Eye (tissue), 1 donor: ENCODE measurements around the gene PTMS.
"Not testable (repeated sequence)": the region's sequence is repeated elsewhere in the genome, so short reads cannot be mapped to it uniquely, and the experiment has no call there.

Experiments used
- DNase-seq: peaks from one replicate; pipeline ENCODE4 v3.0.0-alpha.2; 2015

Gene PTMS, protein sequence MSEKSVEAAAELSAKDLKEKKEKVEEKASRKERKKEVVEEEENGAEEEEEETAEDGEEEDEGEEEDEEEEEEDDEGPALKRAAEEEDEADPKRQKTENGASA

DNA sequence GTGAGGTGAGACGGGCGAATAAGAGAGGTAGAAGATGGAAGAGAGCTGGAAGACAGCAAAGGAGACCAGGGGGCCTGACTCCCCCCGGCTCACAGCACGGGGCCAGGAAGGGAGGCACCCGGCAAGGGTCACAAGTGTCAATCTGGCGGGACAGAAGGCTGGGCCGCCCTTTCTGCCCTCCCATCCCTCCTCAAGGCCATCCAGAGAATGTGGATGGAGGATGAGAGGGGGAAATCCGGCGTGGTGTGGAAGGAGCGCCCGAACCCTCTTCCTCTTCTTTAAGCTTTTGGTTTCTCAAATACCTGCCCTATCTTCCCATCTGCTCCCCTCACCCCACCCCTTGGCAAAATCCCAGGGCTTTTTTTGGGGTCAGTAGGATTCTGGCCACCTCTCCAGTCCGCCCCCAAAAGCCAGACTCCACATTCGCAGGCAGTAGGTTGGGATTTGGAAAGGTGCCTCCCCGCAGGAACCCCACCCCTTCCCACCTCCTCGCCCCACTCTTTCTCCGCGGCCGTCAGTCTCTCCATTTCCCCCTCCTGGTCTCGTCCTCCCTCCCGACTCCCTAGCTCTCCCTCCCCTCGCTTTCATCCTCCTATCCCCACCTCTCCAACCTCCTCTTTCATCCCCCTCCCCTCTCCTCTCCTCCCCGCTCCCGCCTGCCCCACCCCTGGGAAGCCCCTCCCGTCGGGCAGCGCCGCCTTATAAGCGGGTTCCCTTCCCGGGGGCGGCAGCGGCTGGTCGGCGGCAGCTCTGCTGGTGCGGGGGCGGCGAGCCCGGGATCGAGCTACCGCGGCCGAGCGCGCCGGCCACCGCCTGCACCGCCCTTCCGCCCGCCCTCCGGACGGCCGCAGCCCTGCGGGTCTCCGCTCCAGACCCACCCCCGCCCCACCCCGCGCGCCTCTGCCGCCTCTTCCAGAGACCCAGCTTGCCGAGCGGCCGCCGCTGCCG lies at the start of gene PTMS:
PTMS (plus strand) TSS at position 730 of the 948 bp plus-strand sequence. CDS start 343 bp downstream, outside the sequence.
- DNase-seq: peak; percentile 96

DNA sequence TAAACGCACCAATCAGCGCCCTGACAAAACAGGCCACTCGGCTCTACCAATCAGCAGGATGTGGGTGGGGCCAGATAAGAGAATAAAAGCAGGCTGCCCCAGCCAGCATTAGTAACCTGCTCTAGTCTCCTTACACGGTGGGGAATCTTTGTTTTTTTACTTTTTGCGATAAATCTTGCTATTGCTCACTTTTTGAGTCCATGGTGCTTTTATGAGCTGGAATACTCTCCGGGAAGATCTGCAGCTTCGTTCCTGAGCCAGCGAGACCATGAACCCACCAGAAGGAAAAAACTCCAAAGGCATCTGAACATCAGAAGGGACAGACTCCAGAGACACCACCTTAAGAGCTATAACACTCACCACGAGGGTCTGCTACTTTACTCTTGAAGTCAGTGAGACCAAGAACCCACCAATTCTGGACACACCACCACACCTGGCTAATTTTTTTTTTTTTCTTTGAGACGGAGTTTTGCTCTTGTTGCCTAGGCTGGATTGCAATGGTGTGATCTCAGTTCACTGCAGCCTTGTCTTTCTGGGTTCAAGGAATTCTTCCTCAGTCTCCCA lies 49.2 kb upstream of the PTMS start:
- no peak for DNase-seq

DNA sequence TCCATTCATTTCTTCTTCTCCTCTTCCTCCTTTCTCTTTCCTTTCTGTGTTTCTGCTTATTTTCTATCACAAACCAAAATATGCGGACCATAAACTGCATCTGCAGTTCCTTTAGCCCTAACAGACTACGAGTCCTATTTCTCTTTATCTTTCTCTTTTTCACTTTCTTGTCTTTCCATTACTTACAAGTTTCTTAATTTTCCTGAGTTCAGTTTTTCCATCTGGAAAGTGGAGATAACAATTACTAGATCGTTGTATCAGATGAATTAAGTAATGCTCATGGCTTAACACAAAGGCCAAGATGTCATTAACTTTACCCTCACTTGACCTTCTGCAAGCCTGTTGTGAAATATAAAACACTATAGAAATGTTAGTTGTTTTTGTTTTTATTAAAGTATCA lies 43.3 kb upstream of the PTMS start:
- DNase-seq: no peak

DNA sequence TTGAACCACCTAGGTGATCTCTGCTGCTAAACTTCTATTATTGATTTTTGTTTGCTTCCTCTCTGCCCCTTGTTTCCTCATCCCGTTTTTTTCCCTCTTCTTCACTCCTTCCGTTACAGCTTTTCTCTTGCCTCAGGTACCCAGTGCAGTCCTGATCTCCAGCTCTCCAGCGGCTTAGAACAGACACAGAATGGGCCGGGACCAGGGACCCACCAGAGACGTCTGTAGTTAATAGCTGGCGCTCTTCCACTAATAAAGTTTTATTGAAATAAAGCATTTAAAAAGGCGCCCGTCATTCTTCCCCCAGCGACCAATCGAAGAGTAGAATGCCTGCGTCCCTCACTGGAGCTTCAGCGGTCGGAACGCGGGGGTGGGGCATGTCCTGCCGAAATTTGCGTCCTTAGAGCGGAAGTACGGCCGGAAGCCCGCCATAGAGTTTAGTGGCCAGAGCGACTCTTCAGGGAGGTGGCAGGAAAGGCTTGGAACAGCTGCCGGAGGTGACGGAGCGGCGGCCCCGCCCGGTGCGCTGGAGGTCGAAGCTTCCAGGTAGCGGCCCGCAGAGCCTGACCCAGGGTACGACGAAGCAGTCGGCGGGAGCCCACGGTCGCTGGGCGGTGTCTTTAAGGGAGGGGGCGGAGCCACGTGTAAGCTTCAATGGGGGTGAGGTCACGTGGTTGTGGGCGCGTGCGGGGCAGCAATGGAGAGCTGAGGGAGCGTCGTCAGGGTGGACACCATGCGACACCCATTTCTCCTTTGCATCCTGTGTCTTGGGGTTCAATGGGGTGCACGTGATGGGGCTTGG lies 42.4 kb upstream of the PTMS start, which contains the start of gene COPS7A:
COPS7A (plus strand) TSS at position 440 of the 802 bp plus-strand sequence. CDS start 611 bp downstream, outside the sequence.
- peak; percentile 99 for DNase-seq

DNA sequence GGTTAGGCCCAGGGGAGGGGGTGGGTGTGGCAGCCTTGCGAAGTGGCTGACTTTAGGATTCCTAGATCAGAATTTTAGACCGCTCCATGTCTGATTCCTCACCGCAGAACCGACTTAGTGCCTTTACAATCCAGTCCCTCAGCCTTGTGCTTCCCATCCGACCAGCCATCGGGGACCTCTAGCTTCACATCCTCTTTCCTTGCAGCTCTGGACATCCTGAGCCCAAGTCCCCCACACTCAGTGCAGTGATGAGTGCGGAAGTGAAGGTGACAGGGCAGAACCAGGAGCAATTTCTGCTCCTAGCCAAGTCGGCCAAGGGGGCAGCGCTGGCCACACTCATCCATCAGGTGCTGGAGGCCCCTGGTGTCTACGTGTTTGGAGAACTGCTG lies 41.8 kb upstream of the PTMS start:
- DNase-seq: peak; percentile 68

DNA sequence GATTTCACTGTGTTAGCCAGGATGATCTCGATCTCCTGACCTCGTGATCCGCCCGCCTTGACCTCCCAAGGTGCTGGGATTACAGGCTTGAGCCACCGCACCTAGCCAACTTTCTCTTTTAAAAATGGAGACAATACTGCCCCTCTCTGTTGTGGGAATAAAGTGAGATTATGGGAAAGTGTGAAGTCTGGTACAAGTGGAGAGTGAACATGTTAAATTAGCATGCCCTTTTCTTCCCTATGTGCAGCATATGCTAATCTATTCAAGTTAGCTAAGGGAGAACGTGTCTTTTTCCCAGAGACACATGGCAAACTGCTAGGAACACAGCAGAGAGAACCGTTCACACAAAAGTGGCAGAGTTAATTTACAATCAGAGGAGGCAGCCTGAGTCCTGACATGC lies 40.8 kb upstream of the PTMS start:
- DNase-seq: no peak

DNA sequence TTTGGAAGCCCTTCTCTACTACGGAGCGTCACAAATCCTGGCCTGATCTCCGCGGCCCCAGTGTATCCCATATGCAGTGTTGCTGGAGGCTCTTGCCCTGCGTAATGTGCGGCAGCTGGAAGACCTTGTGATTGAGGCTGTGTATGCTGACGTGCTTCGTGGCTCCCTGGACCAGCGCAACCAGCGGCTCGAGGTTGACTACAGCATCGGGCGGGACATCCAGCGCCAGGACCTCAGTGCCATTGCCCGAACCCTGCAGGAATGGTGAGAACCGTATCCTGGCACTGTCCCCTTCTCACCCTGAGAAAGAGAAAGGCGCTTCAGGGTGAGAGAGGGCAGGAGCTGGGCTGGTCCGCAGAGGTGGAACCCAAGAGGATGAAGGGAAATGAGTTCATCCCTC lies 37.0 kb upstream of the PTMS start:
- no peak for DNase-seq

DNA sequence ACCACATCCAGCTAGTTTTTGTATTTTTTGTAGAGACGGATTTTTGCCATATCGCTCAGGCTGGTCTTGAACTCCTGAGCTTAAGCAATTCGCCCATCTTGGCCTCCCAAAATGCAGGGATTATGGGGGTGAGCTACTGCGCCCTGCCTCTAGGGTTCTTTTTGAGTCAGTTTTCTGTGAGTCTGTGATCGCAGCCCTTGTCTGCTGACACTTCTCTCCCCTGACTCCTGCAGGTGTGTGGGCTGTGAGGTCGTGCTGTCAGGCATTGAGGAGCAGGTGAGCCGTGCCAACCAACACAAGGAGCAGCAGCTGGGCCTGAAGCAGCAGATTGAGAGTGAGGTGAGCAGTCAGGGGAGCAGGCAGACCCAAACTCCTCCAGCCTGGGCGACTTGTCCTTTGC lies 36.0 kb upstream of the PTMS start:
- no peak for DNase-seq

DNA sequence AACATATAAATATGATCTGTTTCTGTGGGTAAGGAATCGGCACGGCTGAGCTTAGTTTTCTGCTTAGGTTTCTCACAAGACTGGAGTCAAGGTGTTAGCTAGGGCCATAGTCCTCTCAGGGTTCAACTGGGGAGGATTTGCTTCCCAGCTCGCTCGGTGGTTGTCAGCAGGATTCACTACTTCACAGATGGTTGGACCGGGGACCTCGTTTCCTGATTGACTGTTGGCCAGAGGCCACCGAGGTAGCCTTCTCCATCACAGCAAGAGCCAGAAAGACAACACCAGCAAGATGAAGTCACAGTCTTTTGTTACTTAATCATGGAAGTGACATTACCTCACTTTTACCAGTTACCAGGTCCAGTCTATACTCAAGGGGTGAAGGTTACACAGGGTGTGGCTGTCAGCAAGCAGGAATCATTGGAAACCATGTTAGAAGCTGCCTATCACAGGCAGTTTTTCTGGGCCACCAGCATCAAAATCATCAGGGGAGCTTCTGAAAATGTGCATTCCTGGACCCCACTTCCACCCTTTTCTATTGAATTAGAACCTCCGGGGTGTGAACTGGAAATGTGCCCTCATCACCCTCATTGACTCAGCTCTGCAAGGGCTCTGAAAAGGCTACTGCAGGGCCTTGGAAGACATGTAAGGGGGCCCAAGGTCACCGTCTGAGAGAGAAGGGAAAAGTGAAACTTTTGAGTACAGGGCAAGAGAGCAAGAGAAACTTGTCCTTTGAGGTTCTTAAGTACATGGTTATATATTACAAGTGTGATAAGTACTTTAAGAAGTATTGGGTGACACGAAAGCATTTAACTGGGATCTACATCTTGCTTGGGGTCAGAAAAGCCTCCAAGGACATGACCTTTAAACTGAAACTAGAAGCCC lies 31.4 kb upstream of the PTMS start:
- DNase-seq: no peak

DNA sequence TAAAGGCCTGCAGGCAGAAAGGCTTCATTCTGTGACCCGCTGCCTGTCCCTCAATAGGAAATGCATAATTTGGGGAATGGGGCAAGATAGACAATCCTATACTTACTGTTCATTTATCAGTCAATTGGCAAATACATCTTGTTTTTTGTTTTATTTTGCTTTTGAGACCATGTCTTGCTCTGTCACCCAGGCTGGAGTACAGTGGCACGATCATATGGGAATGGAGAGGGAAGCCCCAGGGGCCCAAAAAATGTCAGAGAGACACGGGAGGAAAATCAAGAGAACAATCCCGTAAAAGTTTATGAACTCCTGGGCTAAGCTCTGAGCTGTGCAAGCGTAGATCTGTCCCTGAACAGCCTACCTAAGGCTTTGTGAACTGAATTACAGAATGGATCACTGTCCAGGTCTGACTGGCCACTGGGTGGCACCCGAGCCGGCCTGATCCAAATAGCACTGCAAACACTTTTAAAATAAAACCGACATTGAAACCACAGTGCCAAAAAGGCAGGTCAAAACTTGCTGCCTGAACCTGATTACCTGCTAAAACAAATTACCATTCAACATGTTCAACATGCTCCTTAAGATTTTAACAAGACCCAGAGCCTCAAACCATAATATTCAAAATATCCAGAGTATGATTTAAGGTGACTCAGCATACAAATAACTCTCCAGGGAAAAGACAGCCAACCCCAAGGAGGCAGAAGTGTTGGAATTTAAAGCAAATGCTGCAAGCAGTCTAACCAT lies 30.5 kb upstream of the PTMS start:
- peak; percentile 74 for DNase-seq

DNA sequence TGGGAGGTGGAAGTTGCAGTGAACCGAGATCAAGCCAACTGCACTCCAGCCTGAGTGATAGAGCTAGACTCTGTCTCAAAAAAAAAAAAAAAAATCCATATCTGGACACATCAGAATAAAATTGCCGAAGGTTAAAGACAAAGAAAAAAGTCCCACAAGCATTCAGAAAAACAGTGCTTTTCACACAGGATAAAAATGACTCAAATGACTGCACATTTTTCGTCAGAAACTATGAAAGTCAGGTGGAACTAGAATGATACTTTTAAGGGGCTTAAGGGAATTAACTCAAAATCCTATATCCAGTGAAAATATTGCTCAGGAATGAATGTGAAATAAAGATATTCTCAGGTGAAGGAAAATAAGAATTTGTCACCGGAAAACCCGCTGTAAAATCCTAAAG lies 29.4 kb upstream of the PTMS start:
- no peak for DNase-seq

DNA sequence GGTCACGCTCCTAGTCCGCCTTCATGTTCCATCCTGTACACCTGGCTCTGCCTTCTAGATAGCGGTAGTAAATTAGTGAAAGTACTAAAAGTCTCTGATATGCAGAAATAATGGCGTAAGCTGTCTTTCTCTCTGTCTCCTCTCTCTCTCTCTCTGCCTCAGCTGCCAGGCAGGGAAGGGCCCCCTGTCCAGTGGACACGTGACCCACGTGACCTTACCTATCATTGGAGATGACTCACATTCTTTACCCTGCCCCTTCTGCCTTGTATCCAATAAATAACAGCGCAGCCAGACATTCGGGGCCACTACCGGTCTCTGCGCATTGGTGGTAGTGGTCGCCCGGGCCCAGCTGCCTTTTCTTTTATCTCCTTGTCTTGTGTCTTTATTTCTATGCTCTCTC lies 24.1 kb upstream of the PTMS start:
- not testable (repeated sequence) for DNase-seq

DNA sequence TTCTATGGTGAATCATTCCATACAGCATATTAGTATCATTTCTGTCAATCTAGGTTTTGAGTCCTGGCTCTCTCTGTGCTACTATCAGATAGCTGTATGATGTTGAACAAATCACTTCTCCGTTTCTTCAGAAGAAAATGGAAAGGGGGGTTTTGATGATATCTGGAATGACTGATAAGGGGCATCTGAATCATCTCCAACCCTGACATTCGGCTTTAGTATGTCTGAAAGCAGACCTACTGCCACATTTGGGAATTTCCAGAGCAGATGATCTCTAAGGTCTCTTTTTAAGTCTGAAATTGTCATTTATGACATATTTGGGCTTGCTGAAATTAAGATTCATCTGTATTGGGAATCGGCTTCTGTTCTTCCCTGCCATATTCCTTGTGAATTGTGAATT lies 23.3 kb upstream of the PTMS start:
- no peak for DNase-seq

DNA sequence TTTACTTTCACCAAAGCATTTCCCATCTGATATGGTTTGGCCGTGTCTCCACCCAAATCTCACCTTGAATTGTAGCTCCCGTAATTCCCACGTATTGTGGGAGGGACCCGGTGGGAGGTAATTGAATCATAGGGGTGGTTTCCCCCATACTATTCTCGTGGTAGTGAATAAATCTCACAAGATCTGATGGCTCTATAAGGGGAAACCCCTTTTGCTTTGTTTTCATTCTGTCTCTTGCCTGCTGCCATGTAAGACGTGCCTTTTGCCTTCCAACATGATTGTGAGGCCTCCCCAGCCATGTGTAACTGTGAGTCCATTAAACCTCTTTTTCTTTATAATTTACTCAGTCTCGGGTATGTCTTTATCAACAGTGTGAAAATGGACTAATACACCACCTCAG lies 22.9 kb upstream of the PTMS start:
- DNase-seq: not testable (repeated sequence)

DNA sequence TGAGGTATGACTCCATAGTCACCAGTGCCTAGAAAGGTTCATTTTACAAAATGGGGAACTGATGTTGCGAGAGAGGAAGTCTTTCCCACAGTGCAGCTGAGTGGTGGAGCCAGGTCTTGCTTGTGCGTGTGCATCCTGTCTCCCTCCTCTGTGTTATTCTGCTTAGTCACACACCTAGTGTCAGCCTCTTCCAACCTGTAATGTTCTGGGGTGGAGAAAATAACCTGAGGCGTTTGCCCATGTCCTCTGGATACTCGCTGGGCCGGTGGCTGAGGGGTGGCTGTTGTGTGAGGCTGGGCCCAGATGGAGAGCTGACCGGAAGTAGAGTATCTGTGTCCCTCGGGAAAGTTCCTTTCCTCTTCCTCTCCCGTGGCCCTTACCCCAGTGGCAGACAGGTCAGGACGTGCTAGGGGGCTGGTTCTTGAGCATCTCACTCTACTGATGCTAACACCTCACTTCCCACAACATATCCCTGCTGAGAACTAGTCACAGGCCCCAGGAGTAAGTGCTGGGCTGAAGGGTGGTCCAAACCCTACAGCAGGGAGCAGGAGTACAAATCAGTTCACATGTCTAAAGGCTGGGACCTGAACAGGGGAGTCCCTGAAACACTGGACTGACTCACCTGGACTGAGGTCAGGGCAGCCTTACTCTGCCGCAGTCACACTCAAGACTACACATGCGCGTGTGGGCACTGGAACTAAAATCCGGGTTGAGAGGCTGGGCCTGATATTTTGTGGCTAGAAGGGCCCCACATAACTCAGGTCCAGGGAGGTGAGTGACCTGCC lies 20.2 kb upstream of the PTMS start:
- no peak for DNase-seq

DNA sequence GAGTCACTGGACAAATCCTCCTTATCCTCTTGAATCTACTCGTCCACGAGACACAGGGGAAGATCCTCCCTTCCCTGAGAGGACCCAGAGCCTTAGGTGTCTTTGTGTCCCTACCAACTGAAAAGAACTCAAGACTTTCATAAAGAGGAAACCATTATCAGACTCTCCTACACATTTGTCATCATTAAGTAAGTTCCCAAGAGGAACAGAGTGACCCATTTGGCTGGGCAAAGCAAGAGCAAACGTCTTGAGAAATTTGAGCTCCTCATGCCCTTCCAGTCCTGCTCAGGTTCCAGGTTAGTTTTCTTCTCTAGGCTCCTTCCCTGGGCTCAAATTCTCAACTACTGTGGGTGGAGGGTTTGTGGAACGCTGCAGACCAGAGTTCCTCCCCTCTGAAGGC lies 18.9 kb upstream of the PTMS start:
- no peak for DNase-seq

DNA sequence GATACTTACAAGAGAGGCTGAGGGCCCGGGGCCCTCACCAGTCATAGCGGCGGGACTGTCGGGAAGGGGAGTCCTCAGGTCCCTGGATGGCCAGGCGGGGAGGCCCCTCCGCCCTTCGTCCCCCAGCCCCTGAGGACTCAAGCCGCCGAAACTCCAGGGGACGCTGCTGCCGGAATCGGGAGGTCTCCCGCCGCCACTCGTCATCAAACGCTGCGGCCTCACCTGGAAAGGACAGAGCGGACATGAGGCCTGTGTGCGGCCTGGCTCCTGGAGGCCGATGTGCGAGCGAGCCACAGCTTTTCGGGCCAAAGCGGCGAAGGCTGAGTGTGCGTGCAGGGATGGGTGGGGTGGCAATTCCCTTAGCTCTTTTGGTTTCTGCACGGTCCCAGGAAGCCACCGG lies 17.4 kb upstream of the PTMS start:
- DNase-seq: no peak

DNA sequence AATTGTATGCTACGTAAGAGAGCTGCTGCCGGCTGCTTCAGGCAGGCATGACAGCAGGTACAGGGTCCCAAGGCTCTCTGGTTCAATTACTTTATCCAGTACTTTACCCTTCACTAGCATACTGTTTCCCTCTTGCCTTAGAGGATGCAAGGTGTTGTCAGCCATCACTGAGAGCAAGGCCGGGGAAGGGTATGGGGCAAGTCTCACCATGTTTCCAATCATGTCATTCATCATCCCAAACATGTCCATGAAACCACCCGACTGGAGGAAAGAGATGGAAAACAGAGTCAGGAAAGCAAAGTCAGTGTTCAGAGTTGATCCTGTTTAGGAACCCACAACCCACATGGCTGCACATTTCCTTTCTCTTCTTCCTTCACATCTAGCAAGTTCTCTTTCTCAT lies 15.7 kb upstream of the PTMS start:
- no peak for DNase-seq

DNA sequence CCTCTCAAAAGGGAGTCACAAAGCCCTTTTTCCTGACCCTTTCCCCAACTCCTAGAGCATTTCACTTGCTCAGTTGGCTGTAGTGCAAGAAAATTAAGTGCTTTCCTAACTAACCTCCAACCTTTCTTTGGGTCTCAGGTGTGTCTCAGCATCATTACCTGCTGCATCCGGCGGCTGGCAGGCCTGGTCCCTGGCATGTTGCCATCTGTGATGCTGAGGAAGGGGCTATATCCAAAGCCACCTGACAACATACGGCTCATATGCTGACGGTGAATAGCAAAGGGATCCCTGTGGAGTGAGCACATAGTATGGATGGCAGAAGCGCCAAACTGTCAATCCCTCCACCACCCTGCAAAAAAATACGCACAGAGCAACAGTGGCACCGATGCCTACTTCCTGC lies 14.4 kb upstream of the PTMS start:
- DNase-seq: no peak

DNA sequence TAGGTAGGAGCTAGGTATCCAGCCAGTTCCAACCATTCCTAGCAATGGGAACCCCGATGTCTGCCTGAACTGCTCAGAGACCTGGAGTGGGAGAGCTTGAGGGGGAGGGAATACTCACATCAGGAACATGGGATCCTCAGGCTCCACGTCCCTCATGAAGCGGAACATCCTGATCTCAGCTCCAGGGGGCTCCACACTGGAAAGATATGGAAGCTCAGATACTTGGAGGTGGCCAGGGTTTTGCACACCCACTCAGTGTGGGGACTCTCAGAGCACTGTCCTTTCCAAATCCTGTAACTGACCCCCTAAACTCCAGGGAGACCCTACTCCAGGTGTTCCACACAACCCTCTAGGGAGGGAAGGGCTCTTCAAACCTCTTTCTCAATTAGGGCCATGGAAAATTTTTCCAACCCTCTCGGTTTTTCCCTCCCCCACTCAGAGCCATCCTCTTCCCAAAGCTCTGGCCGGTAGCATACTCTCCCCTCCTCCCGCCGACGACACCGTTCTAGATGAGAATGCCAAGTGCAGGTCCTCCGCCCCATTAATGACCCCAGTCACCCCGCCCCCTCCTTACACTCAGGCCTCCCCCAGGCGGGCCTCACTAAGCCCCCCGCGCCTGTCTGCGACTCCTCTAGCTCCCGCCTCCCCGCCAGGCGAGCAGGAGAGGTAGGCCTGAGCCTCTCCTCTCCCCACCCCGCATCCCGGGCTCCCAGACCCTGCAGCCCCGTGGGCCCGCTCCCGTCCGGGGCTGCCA lies 13.8 kb upstream of the PTMS start:
- peak; percentile 71 for DNase-seq
